Colonic mucosa (tissue), 4 donors: ENCODE results near the gene IPO13. TPM values are rescaled to one million over a fixed set of nuclear protein-coding genes. Genes with fewer than 3 reads are reported as not detected.

ENCODE experiments used
- DNase-seq: peaks from one replicate; pipeline ENCODE4 v3.0.0-alpha.2; 2020
- H3K27ac ChIP-seq: fragments of 200-600 bp; one replicate; pipeline ENCODE4 v1.8.0; 2021
- H3K27me3 ChIP-seq: fragments of 200-600 bp; one replicate; pipeline ENCODE4 v1.8.0; 2021
- H3K36me3 ChIP-seq: fragments of 200-600 bp; one replicate; pipeline ENCODE4 v1.8.0; 2021
- H3K4me1 ChIP-seq: fragments of 200-600 bp; one replicate; pipeline ENCODE4 v1.8.0; 2021; ENCODE audit warnings: mild to moderate bottlenecking
- H3K4me3 ChIP-seq: fragments of 200-600 bp; one replicate; pipeline ENCODE4 v1.8.0; 2021
- H3K9ac ChIP-seq, 2 donors: one replicate each; pipeline ENCODE4 v1.7.0; 2013; ENCODE audit warnings: control low read depth in 2 of 2, low read depth in 2 of 2, low read length in 2 of 2
- H3K9me3 ChIP-seq: fragments of 200-600 bp; one replicate; pipeline ENCODE4 v1.8.0; 2021
- CTCF ChIP-seq: fragments of 200-600 bp; IDR thresholded peaks from one replicate; pipeline ENCODE4 v1.8.0; 2022; ENCODE audit warnings: antibody characterized with exemption, mild to moderate bottlenecking
- intact Hi-C: fragments of 100-400 bp; cut with DNase I; formaldehyde crosslinking; loops from one replicate; pipeline ENCODE4 v1.14.1; 2022
- total RNA-seq, 2 donors: library from RNA; stranded (reverse); fragmentation: NEBNext Ultra II Directional in 1 of 2; extraction: Animal tissue kit (Norgen Biotek cat#: 25700) in 1 of 2; gene quantifications; one replicate each; pipeline ENCODE4 v1.2.1, GENCODE V29; 2021
- donor health status: healthy.
- donor health status: DM: no; HTN: no; CAD: no.
- donor health status: DM: no; HTN: no; CAD: no.

The IPO13 gene
- total RNA-seq, 2 donors from 2014 or later: 17.3 to 27.9 TPM

GRCh38 chr1:43961692-43962091, 14.9 kb downstream of the IPO13 start:
- Histone ChIP-seq H3K27ac (no peak overlapping the region), H3K9me3 (no peaks in the 10 kb centered on the region), H3K9ac (no peak overlapping the region), H3K4me1 (no peaks in the 10 kb centered on the region), H3K36me3 (no peaks in the 10 kb centered on the region), H3K4me3 (no peak overlapping the region), H3K27me3 (no peaks in the 10 kb centered on the region)
- TF ChIP-seq CTCF: no peak
- no peak for DNase-seq
- intact Hi-C loops: no loop called here

DNA sequence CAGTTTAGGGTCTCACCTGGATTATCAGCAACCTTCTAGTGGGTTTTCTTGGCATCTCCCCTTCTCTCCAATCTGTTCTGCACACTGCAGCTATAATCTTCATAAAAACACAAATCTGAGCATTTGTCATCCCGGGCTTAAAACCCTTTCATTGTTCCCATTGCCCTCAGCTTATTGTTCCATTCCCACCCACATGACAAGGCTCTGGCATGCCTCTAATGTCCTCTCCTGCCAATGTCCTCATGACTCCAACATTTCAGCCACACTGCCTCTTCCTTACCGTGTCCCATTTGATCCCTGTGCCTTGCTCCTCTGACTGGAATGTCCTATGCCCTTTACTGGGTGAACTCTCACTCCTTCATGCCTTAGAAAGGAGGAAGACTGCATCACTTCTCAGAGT, 15.6 kb downstream of the IPO13 start:
- H3K4me3 ChIP-seq: no peak overlapping the region
- no peak for DNase-seq
- H3K9ac ChIP-seq: no peak overlapping the region
- no peaks in the 10 kb centered on the region for H3K9me3 ChIP-seq
- no peaks in the 10 kb centered on the region for H3K4me1 ChIP-seq
- no peaks in the 10 kb centered on the region for H3K36me3 ChIP-seq
- no peak for TF ChIP-seq CTCF
- H3K27me3 ChIP-seq: no peaks in the 10 kb centered on the region
- no peak overlapping the region for H3K27ac ChIP-seq
- intact Hi-C loops: no loop called here

DNA sequence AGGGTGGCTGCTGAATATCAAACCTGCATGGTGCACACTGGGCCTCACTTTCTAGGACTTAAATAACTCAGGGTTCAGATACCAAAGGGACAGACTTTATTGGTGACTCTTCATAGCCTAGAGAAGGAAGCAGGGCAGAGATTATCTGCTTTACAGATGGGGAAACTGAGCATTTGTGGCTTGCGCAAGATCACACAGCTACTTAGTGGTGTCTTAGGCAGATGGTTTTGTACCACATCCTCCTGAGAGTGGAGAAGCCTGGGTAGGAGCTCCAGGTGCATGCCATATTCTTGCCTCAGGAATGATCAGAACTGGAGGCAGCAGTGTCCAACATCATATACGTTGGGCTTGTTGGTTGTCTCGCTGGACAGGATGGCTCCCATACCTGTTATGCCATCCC, 16.3 kb downstream of the IPO13 start:
- no peaks in the 10 kb centered on the region for H3K27me3 ChIP-seq
- no peaks in the 10 kb centered on the region for H3K9me3 ChIP-seq
- TF ChIP-seq CTCF: no peak
- no peak for DNase-seq
- no peak overlapping the region for H3K9ac ChIP-seq
- intact Hi-C loops: no loop called here
- H3K27ac ChIP-seq: no peak overlapping the region
- no peak overlapping the region for H3K4me3 ChIP-seq
- no peaks in the 10 kb centered on the region for H3K4me1 ChIP-seq
- no peaks in the 10 kb centered on the region for H3K36me3 ChIP-seq

DNA sequence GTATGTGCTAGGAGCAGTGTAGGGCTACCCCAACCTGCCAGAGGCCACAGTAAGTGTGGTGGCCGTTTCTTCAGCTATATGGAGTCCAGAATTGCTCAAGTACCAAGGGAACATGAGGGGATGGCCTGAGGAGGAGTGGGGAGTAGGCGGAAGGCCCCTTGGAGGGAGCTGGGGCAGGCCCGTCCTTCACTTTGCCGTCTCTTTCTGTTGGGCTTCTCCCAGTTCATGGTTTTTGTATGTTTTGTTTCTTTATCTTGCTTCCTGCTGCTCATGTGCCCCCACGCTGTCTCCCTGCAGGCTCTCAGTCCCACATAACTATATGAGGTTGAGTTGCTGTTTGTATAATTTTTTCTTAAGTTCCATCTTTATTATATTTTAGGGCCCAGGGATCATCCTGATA, 17.1 kb downstream of the IPO13 start:
- Histone ChIP-seq H3K36me3 (no peaks in the 10 kb centered on the region), H3K9ac (no peak overlapping the region), H3K4me3 (no peak overlapping the region), H3K27me3 (no peaks in the 10 kb centered on the region), H3K27ac (no peak overlapping the region), H3K4me1 (no peaks in the 10 kb centered on the region), H3K9me3 (no peaks in the 10 kb centered on the region)
- intact Hi-C loops: no loop called here
- DNase-seq: no peak
- TF ChIP-seq CTCF: no peak

GRCh38 chr1:43965316-43965715, 18.6 kb downstream of the IPO13 start:
- no peak for DNase-seq
- H3K9ac ChIP-seq: no peak overlapping the region
- intact Hi-C loops: no loop called here

More at GRCh38 chr1:43965316-43965715, 18.6 kb downstream of the IPO13 start:
- H3K27ac ChIP-seq: no peak overlapping the region
- no peaks in the 10 kb centered on the region for H3K27me3 ChIP-seq
- H3K4me1 ChIP-seq: peaks cover under 1% of the 10 kb centered on the region
- no peak for TF ChIP-seq CTCF
- H3K9me3 ChIP-seq: no peaks in the 10 kb centered on the region
- no peaks in the 10 kb centered on the region for H3K36me3 ChIP-seq
- no peak overlapping the region for H3K4me3 ChIP-seq
